Endothelial cell of umbilical vein (primary cell): ENCODE results near the gene SAE1.

Experiments used
- EZH2 ChIP-seq: IDR thresholded peaks from 2 replicates; pipeline ENCODE4 v1.6.1; 2012; ENCODE audit warnings: borderline replicate concordance, low read depth, mild to moderate bottlenecking, moderate library complexity, low read length, inconsistent platforms; ENCODE audit not compliant: severe bottlenecking
- POLR2A ChIP-seq: IDR thresholded peaks from 2 replicates; pipeline ENCODE4 v1.6.1; 2012; ENCODE audit warnings: low read depth, mild to moderate bottlenecking, control low read depth, low read length
- POLR2AphosphoS5 ChIP-seq: IDR thresholded peaks from 2 replicates; pipeline ENCODE4 v1.6.1; 2012; ENCODE audit warnings: low read depth, mild to moderate bottlenecking, control low read depth, low read length, moderate library complexity; ENCODE audit not compliant: insufficient read depth
- TF ChIP-seq, protein P1 (sequence below), 2 donors: IDR thresholded peaks; 1 replicate in 1 of 2; 2 replicates in 1 of 2; pipeline ENCODE4 v1.5.1; 2011; ENCODE audit warnings: low read length in 2 of 2, mild to moderate bottlenecking in 2 of 2, moderate library complexity in 2 of 2, control low read depth in 1 of 2, inconsistent platforms in 1 of 2, low read depth in 1 of 2; ENCODE audit not compliant: insufficient read depth in 1 of 2; ENCODE audit errors: extremely low read depth in 1 of 2

DNA sequence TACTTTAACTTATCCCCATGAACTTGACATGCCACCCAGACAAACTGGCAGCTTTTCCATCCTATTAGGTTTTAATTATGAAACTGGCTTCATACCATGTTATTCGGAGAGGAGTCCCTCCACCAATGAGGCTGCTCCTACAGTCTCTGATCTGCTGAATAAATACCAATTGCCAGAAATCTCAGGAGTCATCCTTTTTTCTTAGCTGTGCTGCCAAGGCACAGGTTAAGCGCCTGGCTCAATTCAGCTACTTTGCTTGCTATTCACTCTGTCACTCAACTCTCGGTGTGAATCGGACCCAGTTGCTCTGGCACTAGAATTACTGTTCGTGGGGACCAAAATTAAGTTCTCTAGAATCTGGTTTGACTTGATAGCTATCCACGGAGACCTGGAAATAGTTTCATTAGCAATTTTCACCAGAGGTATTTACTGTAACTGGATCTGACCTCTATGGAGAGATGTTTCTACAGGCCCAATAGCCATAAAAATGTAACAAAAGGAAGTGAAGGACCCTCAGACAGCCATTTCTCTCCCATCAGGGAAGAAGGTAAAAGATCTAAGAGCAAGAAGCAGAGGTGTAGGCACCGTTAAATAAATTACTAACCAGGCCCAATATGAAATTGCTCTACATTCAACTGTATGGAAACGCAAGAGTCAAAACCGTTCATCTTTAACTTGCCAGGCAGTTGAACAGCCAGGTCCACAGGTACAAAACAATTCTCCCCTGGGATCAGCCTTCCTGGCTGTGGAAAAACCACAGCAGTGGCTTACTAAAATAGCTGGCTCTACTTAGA, 22.5 kb upstream of the SAE1 start:
- TF ChIP-seq POLR2AphosphoS5 (no peak), POLR2A (no peak), EZH2 (no peak)
- TF ChIP-seq, protein P1, sequence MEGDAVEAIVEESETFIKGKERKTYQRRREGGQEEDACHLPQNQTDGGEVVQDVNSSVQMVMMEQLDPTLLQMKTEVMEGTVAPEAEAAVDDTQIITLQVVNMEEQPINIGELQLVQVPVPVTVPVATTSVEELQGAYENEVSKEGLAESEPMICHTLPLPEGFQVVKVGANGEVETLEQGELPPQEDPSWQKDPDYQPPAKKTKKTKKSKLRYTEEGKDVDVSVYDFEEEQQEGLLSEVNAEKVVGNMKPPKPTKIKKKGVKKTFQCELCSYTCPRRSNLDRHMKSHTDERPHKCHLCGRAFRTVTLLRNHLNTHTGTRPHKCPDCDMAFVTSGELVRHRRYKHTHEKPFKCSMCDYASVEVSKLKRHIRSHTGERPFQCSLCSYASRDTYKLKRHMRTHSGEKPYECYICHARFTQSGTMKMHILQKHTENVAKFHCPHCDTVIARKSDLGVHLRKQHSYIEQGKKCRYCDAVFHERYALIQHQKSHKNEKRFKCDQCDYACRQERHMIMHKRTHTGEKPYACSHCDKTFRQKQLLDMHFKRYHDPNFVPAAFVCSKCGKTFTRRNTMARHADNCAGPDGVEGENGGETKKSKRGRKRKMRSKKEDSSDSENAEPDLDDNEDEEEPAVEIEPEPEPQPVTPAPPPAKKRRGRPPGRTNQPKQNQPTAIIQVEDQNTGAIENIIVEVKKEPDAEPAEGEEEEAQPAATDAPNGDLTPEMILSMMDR (IDR thresholded peaks at IDR 0.05; ENCODE audit: extremely low read depth in 1 of 2, insufficient read depth in 1 of 2, low read depth in 1 of 2, low read length in 2 of 2): no peak
